Liver (tissue), 9 donors: ENCODE data around the gene PILRB. TPM values are rescaled to one million over a fixed set of nuclear protein-coding genes. Genes with fewer than 3 reads are reported as not detected.
"Not testable (repeated sequence)": the region's sequence is repeated elsewhere in the genome, so short reads cannot be mapped to it uniquely, and the experiment has no call there.

Experiments used
- DNase-seq: peaks from one replicate; pipeline ENCODE4 v3.0.0-alpha.2; 2017; ENCODE audit warnings: low spot score
- H3K27ac ChIP-seq, 2 donors: one replicate each; pipeline ENCODE4 v1.7.0; 2013; ENCODE audit warnings: inconsistent platforms in 2 of 2, low read length in 2 of 2, control low read depth in 1 of 2, low read depth in 1 of 2, mild to moderate bottlenecking in 1 of 2
- H3K27me3 ChIP-seq, 4 donors: one replicate each; pipeline versions ENCODE4 v1.6.1 to v1.7.0; 2013; ENCODE audit warnings: low read length in 3 of 4, inconsistent platforms in 1 of 4, mild to moderate bottlenecking in 1 of 4, moderate library complexity in 1 of 4; ENCODE audit not compliant: control insufficient read depth in 4 of 4, insufficient read depth in 4 of 4
- H3K36me3 ChIP-seq, 4 donors: one replicate each; pipeline versions ENCODE4 v1.6.1 to v1.7.0; 2013; ENCODE audit warnings: low read length in 3 of 4, mild to moderate bottlenecking in 3 of 4, low read depth in 1 of 4, moderate library complexity in 1 of 4; ENCODE audit not compliant: control insufficient read depth in 4 of 4, insufficient read depth in 3 of 4
- H3K4me1 ChIP-seq, 4 donors: one replicate each; pipeline versions ENCODE4 v1.6.1 to v1.7.0; 2013; ENCODE audit warnings: low read length in 3 of 4, mild to moderate bottlenecking in 3 of 4, moderate library complexity in 1 of 4; ENCODE audit not compliant: control insufficient read depth in 4 of 4, insufficient read depth in 4 of 4
- H3K4me3 ChIP-seq, 3 donors: one replicate each; pipeline versions ENCODE4 v1.6.1 to v1.7.0; 2013; ENCODE audit warnings: low read length in 3 of 3, control low read depth in 1 of 3, low read depth in 1 of 3, mild to moderate bottlenecking in 1 of 3
- H3K9ac ChIP-seq, 2 donors: one replicate each; pipeline ENCODE4 v1.7.0; 2013; ENCODE audit warnings: low read length in 2 of 2, mild to moderate bottlenecking in 2 of 2, moderate library complexity in 2 of 2, control low read depth in 1 of 2, low read depth in 1 of 2
- H3K9me3 ChIP-seq, 4 donors: one replicate each; pipeline versions ENCODE4 v1.6.1 to v1.7.0; 2013; ENCODE audit warnings: low read length in 3 of 4; ENCODE audit not compliant: control insufficient read depth in 4 of 4
- EGR1 ChIP-seq, 2 donors: IDR thresholded peaks; 2 replicates each; pipeline ENCODE4 v1.6.1; 2016 to 2018; ENCODE audit warnings: antibody characterized with exemption in 2 of 2, low read depth in 2 of 2
- FOXA1 ChIP-seq: IDR thresholded peaks from 2 replicates; pipeline ENCODE4 v1.6.1; 2016; ENCODE audit warnings: antibody characterized with exemption
- FOXA2 ChIP-seq: IDR thresholded peaks from 2 replicates; pipeline ENCODE4 v1.6.1; 2016; ENCODE audit warnings: antibody characterized with exemption
- GABPA ChIP-seq, 2 donors: IDR thresholded peaks in 1 of 2; conservative IDR thresholded peaks in 1 of 2; 2 replicates each; pipeline ENCODE4 v1.6.1; 2016; ENCODE audit warnings: antibody characterized with exemption in 2 of 2, mild to moderate bottlenecking in 1 of 2, moderate library complexity in 1 of 2
- HNF4A ChIP-seq, 2 donors: conservative IDR thresholded peaks; 2 replicates each; pipeline ENCODE4 v1.6.1; 2016; ENCODE audit warnings: antibody characterized with exemption in 2 of 2, mild to moderate bottlenecking in 2 of 2
- HNF4G ChIP-seq: IDR thresholded peaks from 2 replicates; pipeline ENCODE4 v1.6.1; 2016; ENCODE audit warnings: antibody characterized with exemption
- JUND ChIP-seq, 2 donors: IDR thresholded peaks; 2 replicates each; pipeline ENCODE4 v1.6.1; 2016; ENCODE audit warnings: antibody characterized with exemption in 2 of 2
- NR2F2 ChIP-seq: IDR thresholded peaks from 2 replicates; pipeline ENCODE4 v1.6.1; 2016; ENCODE audit warnings: antibody characterized with exemption
- RAD21 ChIP-seq, 2 donors: IDR thresholded peaks; 2 replicates each; pipeline ENCODE4 v1.6.1; 2016; ENCODE audit warnings: antibody characterized with exemption in 2 of 2, mild to moderate bottlenecking in 2 of 2
- RXRA ChIP-seq, 2 donors: IDR thresholded peaks; 2 replicates each; pipeline ENCODE4 v1.6.1; 2017 to 2018; ENCODE audit warnings: antibody characterized with exemption in 2 of 2, mild to moderate bottlenecking in 1 of 2
- SP1 ChIP-seq: IDR thresholded peaks from 2 replicates; pipeline ENCODE4 v1.6.1; 2018; ENCODE audit warnings: antibody characterized with exemption, mild to moderate bottlenecking
- TAF1 ChIP-seq: conservative IDR thresholded peaks from 2 replicates; pipeline ENCODE4 v1.6.1; 2016; ENCODE audit warnings: antibody characterized with exemption, mild to moderate bottlenecking
- YY1 ChIP-seq: IDR thresholded peaks from 2 replicates; pipeline ENCODE4 v1.6.1; 2016; ENCODE audit warnings: antibody characterized with exemption, mild to moderate bottlenecking
- WGBS: extraction: QIAGEN DNeasy Blood & Tissue Kit; methylation state at CpG from one replicate; pipeline ENCODE4 v1.1.7; 2013; 5-methylcytosine and 5-hydroxymethylcytosine counted together
- polyA plus RNA-seq, 2 donors: library from polyadenylated mRNA; stranded (reverse) in 1 of 2; unstranded in 1 of 2; fragments of 200-250 nt in 1 of 2; fragments of >200 nt in 1 of 2; fragmentation: Nextera tagmentation in 1 of 2; extraction: Ambion mirVana in 1 of 2; gene quantifications; one replicate each; pipeline versions ENCODE4 v1.2.1 to v1.2.3, GENCODE V29; 2013 to 2015
- total RNA-seq, 2 donors: library from RNA; depleted of rRNA; stranded (reverse); fragments of >200 nt; gene quantifications; one replicate each; pipeline ENCODE4 v1.2.3, GENCODE V29; 2014
- TF ChIP-seq, protein P1 (sequence below): IDR thresholded peaks from 2 replicates; pipeline ENCODE4 v1.6.1; 2016; ENCODE audit warnings: antibody characterized with exemption
- TF ChIP-seq, protein P2 (sequence below): IDR thresholded peaks from 2 replicates; pipeline ENCODE4 v1.6.1; 2016; ENCODE audit warnings: antibody characterized with exemption, mild to moderate bottlenecking
- TF ChIP-seq, protein P3 (sequence below): IDR thresholded peaks from 2 replicates; pipeline ENCODE4 v1.6.1; 2016; ENCODE audit warnings: antibody characterized with exemption
- TF ChIP-seq, protein P4 (sequence below): IDR thresholded peaks from 2 replicates; pipeline ENCODE4 v1.6.1; 2016; ENCODE audit warnings: antibody characterized with exemption
- TF ChIP-seq, protein P5 (sequence below): fragments of 150-350 bp; IDR thresholded peaks from 2 replicates; pipeline ENCODE4 v1.5.1; 2017; ENCODE audit warnings: improper control_type of control experiment, low read depth, low read length; ENCODE audit not compliant: missing input control
- donor health status: healthy.
- donor health status: healthy.
- donor health status: healthy.
- donor health status: healthy.
- donor health status: healthy.

PILRB gene
- total RNA-seq (10 to 100 TPM in 1 of 2 donors, 1 to 10 TPM in 1; 6.0 to 50.8 TPM), polyA plus RNA-seq (10 to 100 TPM; 12.2 to 16.5 TPM)

DNA sequence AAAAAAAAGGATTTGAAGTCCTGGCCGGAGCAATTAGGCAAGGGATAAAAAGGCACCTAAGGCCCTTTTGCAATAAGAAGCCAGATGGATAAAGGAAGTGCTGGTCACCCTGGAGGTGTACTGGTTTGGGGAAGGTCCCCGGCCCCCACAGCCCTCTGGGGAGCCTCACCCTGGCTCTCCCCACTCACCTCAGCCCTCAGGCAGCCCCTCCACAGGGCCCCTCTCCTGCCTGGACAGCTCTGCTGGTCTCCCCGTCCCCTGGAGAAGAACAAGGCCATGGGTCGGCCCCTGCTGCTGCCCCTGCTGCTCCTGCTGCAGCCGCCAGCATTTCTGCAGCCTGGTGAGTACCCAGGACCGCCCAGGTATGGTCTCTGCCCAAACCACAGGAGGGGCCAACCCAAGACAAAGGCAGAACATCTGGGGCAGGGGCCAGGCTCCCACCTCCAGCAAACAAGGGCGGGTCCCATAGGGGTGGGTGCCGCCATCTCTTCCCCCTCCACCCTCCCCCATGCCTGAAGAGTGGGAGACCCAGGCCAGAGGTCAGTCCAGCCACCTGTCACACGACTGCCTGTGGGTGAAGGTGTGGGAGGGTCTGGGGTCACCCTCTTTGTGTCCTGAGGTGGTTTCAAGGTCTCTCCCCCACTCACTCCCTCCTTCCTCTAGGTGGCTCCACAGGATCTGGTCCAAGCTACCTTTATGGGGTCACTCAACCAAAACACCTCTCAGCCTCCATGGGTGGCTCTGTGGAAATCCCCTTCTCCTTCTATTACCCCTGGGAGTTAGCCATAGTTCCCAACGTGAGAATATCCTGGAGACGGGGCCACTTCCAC, at the start of gene PILRB:
PILRB (plus strand) TSS at position 91 of the 830 bp plus-strand sequence; CDS start at position 277, 186 bp downstream.
- Histone ChIP-seq H3K4me1 (no peaks in the 10 kb centered on the region), H3K27me3 (no peaks in the 10 kb centered on the region), H3K9ac (no peak within 1 kb of the TSS), H3K9me3 (no peaks in the 10 kb centered on the region), H3K36me3 (peaks cover 25 to 84% (median 56%) of the 10 kb centered on the region in 4 donors), H3K4me3 (no peak within 1 kb of the TSS), H3K27ac (no peak within 1 kb of the TSS)
- TF ChIP-seq, protein P1, sequence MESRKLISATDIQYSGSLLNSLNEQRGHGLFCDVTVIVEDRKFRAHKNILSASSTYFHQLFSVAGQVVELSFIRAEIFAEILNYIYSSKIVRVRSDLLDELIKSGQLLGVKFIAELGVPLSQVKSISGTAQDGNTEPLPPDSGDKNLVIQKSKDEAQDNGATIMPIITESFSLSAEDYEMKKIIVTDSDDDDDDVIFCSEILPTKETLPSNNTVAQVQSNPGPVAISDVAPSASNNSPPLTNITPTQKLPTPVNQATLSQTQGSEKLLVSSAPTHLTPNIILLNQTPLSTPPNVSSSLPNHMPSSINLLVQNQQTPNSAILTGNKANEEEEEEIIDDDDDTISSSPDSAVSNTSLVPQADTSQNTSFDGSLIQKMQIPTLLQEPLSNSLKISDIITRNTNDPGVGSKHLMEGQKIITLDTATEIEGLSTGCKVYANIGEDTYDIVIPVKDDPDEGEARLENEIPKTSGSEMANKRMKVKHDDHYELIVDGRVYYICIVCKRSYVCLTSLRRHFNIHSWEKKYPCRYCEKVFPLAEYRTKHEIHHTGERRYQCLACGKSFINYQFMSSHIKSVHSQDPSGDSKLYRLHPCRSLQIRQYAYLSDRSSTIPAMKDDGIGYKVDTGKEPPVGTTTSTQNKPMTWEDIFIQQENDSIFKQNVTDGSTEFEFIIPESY = no peak
- TF ChIP-seq HNF4A (conservative IDR thresholded peaks at IDR 0.05) = no peak
- TF ChIP-seq, protein P2, sequence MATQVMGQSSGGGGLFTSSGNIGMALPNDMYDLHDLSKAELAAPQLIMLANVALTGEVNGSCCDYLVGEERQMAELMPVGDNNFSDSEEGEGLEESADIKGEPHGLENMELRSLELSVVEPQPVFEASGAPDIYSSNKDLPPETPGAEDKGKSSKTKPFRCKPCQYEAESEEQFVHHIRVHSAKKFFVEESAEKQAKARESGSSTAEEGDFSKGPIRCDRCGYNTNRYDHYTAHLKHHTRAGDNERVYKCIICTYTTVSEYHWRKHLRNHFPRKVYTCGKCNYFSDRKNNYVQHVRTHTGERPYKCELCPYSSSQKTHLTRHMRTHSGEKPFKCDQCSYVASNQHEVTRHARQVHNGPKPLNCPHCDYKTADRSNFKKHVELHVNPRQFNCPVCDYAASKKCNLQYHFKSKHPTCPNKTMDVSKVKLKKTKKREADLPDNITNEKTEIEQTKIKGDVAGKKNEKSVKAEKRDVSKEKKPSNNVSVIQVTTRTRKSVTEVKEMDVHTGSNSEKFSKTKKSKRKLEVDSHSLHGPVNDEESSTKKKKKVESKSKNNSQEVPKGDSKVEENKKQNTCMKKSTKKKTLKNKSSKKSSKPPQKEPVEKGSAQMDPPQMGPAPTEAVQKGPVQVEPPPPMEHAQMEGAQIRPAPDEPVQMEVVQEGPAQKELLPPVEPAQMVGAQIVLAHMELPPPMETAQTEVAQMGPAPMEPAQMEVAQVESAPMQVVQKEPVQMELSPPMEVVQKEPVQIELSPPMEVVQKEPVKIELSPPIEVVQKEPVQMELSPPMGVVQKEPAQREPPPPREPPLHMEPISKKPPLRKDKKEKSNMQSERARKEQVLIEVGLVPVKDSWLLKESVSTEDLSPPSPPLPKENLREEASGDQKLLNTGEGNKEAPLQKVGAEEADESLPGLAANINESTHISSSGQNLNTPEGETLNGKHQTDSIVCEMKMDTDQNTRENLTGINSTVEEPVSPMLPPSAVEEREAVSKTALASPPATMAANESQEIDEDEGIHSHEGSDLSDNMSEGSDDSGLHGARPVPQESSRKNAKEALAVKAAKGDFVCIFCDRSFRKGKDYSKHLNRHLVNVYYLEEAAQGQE = no peak
- no peak for TF ChIP-seq HNF4G
- TF ChIP-seq TAF1 = no peak
- no peak for TF ChIP-seq JUND (IDR thresholded peaks at IDR 0.05)
- TF ChIP-seq EGR1 (IDR thresholded peaks at IDR 0.05; ENCODE audit: low read depth in 2 of 2) = no peak
- no peak for TF ChIP-seq NR2F2
- TF ChIP-seq RXRA (IDR thresholded peaks at IDR 0.05) = no peak
- TF ChIP-seq, protein P3, sequence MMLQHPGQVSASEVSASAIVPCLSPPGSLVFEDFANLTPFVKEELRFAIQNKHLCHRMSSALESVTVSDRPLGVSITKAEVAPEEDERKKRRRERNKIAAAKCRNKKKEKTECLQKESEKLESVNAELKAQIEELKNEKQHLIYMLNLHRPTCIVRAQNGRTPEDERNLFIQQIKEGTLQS = no peak
- TF ChIP-seq FOXA2 = no peak
- TF ChIP-seq, protein P4, sequence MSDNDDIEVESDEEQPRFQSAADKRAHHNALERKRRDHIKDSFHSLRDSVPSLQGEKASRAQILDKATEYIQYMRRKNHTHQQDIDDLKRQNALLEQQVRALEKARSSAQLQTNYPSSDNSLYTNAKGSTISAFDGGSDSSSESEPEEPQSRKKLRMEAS = no peak
- TF ChIP-seq RAD21 (IDR thresholded peaks at IDR 0.05) = no peak
- TF ChIP-seq FOXA1 = no peak
- no peak for TF ChIP-seq SP1
- no peak for TF ChIP-seq YY1
- TF ChIP-seq, protein P5, sequence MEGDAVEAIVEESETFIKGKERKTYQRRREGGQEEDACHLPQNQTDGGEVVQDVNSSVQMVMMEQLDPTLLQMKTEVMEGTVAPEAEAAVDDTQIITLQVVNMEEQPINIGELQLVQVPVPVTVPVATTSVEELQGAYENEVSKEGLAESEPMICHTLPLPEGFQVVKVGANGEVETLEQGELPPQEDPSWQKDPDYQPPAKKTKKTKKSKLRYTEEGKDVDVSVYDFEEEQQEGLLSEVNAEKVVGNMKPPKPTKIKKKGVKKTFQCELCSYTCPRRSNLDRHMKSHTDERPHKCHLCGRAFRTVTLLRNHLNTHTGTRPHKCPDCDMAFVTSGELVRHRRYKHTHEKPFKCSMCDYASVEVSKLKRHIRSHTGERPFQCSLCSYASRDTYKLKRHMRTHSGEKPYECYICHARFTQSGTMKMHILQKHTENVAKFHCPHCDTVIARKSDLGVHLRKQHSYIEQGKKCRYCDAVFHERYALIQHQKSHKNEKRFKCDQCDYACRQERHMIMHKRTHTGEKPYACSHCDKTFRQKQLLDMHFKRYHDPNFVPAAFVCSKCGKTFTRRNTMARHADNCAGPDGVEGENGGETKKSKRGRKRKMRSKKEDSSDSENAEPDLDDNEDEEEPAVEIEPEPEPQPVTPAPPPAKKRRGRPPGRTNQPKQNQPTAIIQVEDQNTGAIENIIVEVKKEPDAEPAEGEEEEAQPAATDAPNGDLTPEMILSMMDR = no peak
- TF ChIP-seq GABPA (IDR thresholded peaks at IDR 0.05 in 1 of 2, conservative IDR thresholded peaks at IDR 0.05 in 1 of 2) = no peak
- DNase-seq = no peak
- 90% methylated on average over 11 of the region's 11 CpGs for WGBS

DNA sequence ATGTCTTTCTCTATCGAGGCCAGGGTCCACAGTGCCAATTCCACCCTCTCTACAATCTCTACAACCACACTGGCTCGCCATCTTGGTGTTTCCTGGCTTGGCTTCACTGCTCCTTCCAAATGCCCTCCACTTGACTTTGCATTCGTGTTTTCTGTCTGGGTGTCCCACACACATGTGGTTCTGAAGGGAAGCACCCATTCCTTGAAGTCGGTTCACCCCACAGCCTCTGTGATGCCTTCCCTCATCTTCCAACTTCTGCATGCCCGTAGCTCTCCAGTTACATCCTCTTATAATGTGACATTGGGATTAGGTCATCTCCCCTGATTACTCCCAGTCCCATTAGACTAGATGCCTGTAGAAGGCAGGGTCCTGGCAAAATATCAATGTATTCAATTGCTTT, 39.6 kb upstream of the PILRB start:
- not testable (repeated sequence) for H3K9me3 ChIP-seq, H3K27me3 ChIP-seq, DNase-seq, H3K4me3 ChIP-seq, H3K4me1 ChIP-seq, H3K9ac ChIP-seq, H3K36me3 ChIP-seq, H3K27ac ChIP-seq
- WGBS = 90% methylated on average over 4 of the region's 5 CpGs

DNA sequence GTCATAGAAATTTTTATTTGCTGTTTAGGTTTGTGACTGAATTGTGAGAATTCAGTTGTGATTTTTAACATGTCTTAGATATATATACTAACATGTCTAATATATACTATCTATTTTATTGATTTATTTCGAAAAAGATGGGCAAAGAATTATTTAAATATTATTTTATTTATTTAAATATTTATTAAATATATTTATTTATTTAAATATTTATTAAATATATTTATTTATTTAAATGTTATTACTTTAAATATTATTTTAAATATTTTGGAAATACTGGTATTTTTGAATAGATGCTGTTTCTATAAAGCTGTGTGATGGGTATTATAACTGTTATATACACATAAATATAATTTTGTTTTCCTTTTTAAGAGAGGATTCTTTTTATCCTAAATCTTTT, 36.3 kb upstream of the PILRB start:
- not testable (repeated sequence) for H3K4me3 ChIP-seq, H3K27ac ChIP-seq, H3K9ac ChIP-seq, H3K9me3 ChIP-seq, H3K27me3 ChIP-seq, H3K36me3 ChIP-seq, DNase-seq, H3K4me1 ChIP-seq
- WGBS = 98% methylated on average over 1 of the region's 1 CpG
